Activated naive CD4-positive, alpha-beta T cell treated with anti-CD3 and anti-CD28 coated beads, Interleukin-2, amount 10 ng/mL, durations not matched to agents 7 days and 5 days (primary cell): ENCODE results near the gene KRT81.
"Not testable (repeated sequence)": the region's sequence is repeated elsewhere in the genome, so short reads cannot be mapped to it uniquely, and the experiment has no call there.

ENCODE experiments used
- CTCF ChIA-PET: fragments of 350-600 bp; sonication (Branson Sonifier 250); formaldehyde crosslinking; loops from one replicate; lab custom pipeline; 2021; ENCODE audit warnings: antibody characterized with exemption; lab: Charles Lee
- DNase-seq: peaks from one replicate; pipeline ENCODE4 v3.0.0-alpha.2; 2020
- H3K27ac Mint-ChIP-seq: one replicate; pipeline ENCODE4 v1.8.0; 2021; ENCODE audit warnings: mild to moderate bottlenecking, moderate library complexity, mixed read lengths
- H3K27me3 Mint-ChIP-seq: one replicate; pipeline ENCODE4 v1.8.0; 2021; ENCODE audit warnings: mild to moderate bottlenecking, mixed read lengths
- H3K36me3 Mint-ChIP-seq: one replicate; pipeline ENCODE4 v1.8.0; 2021; ENCODE audit warnings: mixed read lengths
- H3K4me1 Mint-ChIP-seq: one replicate; pipeline ENCODE4 v1.8.0; 2021; ENCODE audit warnings: mixed read lengths
- H3K4me3 Mint-ChIP-seq: one replicate; pipeline ENCODE4 v1.8.0; 2021; ENCODE audit warnings: mild to moderate bottlenecking, moderate library complexity, mixed read lengths
- H3K9me3 Mint-ChIP-seq: one replicate; pipeline ENCODE4 v1.8.0; 2021; ENCODE audit warnings: mixed read lengths

The KRT81 gene

DNA sequence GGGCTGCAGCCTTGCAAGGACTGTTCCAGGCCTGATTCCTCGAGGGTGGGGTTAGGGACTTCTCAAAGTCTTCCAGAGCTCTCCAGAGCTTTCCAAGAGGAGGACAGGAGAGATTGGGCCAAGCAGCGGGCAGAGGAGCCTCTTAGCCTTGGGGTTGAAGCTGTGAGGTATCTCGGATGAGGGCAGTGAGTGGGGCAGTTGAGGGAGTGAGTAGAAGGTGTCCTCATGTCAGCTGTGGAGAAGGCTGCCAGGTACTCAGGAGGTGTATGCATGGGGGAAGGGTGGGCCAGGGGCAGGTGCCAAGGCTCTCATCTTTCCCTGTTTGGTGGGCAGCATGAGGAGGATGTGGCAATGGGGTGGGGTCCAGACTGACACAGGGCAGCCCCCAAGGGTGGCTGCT is 22.1 kb upstream of the KRT81 start:
- CTCF ChIA-PET: interaction anchor here (1.6 to 4.9 kb wide), 3 partner anchors 14 to 90 kb away, joined by 3 to 34 read pairs (median 3); no protein-coding TSS in a partner anchor

DNA sequence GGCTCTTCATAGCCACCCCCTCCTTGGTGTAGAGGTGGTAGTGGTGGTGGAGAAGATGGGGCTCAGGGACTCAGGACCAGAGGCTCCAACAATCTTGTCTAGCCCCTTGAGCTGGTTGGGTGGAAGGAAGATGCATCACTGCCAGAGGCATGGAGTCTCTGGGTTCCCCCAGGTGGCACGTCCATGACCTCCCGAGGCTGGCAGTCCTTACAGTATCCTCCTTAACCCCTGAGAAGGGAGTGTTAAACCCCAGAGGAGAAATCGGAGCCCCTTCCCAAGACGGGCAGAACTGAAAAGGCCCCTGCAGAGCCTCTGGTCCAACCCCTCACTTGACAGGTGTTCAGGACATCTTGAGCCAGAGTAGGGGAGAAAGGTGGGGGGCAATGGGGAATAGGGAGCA is 20.8 kb upstream of the KRT81 start:
- Mint-ChIP-seq H3K27me3 (peaks cover 81% of the 10 kb centered on the region), H3K36me3 (no peaks in the 10 kb centered on the region), H3K9me3 (no peaks in the 10 kb centered on the region), H3K4me3 (no peak overlapping the region), H3K4me1 (peaks cover 10% of the 10 kb centered on the region), H3K27ac (no peak overlapping the region)
- DNase-seq: peak; percentile 7
- CTCF ChIA-PET: interaction anchor here (0.8 to 4.9 kb wide), 7 partner anchors 7 to 566 kb away, joined by 3 to 34 read pairs (median 5); no protein-coding TSS in a partner anchor

More for the DNA sequence above, 22.1 kb upstream of the KRT81 start:
- Mint-ChIP-seq H3K27me3 (peaks cover 81% of the 10 kb centered on the region), H3K9me3 (no peaks in the 10 kb centered on the region), H3K27ac (no peak overlapping the region), H3K4me3 (no peak overlapping the region), H3K4me1 (peaks cover 5% of the 10 kb centered on the region), H3K36me3 (no peaks in the 10 kb centered on the region)
- DNase-seq: peak; percentile 13

DNA sequence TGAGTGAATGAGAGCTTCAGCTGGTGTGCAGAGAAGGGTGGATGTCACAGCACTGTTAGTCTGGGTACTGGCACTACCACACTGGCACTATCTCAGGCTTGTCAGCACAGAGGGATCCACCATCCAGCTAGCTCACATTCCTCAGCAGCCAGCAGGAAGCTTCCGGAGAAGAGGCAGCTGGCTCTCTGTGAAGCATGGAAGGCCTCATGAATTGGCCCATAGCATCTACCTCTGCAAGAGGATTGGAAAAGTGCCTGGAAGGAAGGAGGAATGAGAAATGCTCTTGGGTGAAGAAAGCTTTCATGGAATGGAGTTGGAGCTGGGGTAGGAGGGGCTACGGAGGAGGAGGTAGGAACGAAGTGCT is 19.9 kb upstream of the KRT81 start:
- peaks cover 88% of the 10 kb centered on the region for H3K27me3 Mint-ChIP-seq
- H3K27ac Mint-ChIP-seq: no peak overlapping the region
- H3K4me3 Mint-ChIP-seq: no peak overlapping the region
- H3K36me3 Mint-ChIP-seq: no peaks in the 10 kb centered on the region
- peak; percentile 10 for DNase-seq
- peaks cover 10% of the 10 kb centered on the region for H3K4me1 Mint-ChIP-seq
- CTCF ChIA-PET: interaction anchor here (0.8 to 4.9 kb wide), 7 partner anchors 8 to 567 kb away, joined by 3 to 34 read pairs (median 5); no protein-coding TSS in a partner anchor
- no peaks in the 10 kb centered on the region for H3K9me3 Mint-ChIP-seq

DNA sequence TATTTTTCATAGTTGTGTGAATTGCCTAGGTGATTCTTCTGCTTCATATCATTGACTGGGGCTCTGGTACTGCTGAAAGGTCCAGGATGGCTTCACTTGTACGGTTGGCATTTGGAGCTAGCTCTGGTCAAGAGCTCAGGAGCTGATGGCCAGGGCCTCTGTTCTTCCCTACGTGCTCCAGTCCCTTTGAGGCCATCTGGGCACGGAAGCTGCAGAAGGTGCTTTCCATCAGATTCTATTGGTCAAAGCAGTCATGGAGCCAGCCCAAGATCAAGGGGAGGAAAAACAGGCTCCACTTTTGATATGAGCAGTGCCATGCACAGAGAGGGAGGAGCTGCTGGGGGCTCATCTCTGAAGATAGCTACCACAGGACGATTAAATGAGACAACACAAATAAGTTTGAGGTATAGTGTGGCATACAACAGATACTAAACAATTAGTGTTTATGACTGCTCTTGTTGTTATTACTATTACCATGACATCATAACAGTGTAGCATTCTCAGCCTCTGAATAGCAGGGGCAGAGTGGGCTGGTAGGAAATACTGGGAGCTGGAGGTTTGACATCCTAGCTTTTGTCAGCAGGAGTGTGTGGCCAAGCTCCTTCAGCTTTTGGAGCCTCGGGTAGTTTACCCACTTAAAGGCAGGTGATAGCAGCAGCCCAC is 19.4 kb upstream of the KRT81 start:
- H3K4me3 Mint-ChIP-seq: no peak overlapping the region
- no peak overlapping the region for H3K27ac Mint-ChIP-seq
- DNase-seq: peak; percentile 4
- no peaks in the 10 kb centered on the region for H3K9me3 Mint-ChIP-seq
- peaks cover 93% of the 10 kb centered on the region for H3K27me3 Mint-ChIP-seq
- H3K36me3 Mint-ChIP-seq: no peaks in the 10 kb centered on the region
- CTCF ChIA-PET: interaction anchor here (0.6 to 4.9 kb wide), 7 partner anchors 9 to 159 kb away, joined by 3 to 34 read pairs (median 5); no protein-coding TSS in a partner anchor
- H3K4me1 Mint-ChIP-seq: peaks cover 14% of the 10 kb centered on the region

DNA sequence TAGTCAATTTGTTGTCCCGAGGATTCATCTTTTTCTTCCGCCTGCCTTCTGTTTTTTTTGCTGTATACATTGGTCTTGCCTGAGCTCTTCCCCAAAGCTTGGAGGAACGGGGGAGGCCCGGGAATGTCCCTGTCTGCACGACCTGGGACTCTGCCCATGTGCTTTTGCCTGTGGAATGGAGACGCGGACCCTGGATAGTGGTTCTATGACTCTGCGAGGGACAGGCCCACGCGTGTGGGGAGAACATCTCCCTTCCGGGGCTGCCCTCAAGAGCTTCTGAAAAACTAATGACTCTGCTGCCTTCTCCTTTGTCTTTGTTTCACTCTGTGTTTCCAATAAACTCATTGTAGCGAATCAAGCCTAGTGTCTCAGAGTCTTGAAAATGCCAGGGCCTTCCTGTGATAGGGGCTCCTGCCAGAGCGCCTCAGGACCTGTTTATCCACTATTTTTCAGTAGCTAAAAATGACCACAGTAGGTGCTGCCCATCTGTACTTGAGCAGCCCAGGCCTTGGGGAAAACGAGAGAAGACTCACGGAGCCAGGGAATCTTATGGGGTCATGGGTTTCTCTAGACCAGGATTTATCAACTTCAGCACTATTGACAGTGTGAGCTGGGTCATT is 17.6 kb upstream of the KRT81 start:
- no peaks in the 10 kb centered on the region for H3K9me3 Mint-ChIP-seq
- H3K27me3 Mint-ChIP-seq: peaks cover 96% of the 10 kb centered on the region
- CTCF ChIA-PET: interaction anchor here (0.7 to 4.9 kb wide), 4 partner anchors 18 to 88 kb away, joined by 3 to 34 read pairs (median 14); no protein-coding TSS in a partner anchor
- no peak overlapping the region for H3K27ac Mint-ChIP-seq
- H3K4me3 Mint-ChIP-seq: peak overlapping the region; percentile 50
- peak; percentile 15 for DNase-seq
- no peaks in the 10 kb centered on the region for H3K36me3 Mint-ChIP-seq
- peaks cover 28% of the 10 kb centered on the region for H3K4me1 Mint-ChIP-seq

DNA sequence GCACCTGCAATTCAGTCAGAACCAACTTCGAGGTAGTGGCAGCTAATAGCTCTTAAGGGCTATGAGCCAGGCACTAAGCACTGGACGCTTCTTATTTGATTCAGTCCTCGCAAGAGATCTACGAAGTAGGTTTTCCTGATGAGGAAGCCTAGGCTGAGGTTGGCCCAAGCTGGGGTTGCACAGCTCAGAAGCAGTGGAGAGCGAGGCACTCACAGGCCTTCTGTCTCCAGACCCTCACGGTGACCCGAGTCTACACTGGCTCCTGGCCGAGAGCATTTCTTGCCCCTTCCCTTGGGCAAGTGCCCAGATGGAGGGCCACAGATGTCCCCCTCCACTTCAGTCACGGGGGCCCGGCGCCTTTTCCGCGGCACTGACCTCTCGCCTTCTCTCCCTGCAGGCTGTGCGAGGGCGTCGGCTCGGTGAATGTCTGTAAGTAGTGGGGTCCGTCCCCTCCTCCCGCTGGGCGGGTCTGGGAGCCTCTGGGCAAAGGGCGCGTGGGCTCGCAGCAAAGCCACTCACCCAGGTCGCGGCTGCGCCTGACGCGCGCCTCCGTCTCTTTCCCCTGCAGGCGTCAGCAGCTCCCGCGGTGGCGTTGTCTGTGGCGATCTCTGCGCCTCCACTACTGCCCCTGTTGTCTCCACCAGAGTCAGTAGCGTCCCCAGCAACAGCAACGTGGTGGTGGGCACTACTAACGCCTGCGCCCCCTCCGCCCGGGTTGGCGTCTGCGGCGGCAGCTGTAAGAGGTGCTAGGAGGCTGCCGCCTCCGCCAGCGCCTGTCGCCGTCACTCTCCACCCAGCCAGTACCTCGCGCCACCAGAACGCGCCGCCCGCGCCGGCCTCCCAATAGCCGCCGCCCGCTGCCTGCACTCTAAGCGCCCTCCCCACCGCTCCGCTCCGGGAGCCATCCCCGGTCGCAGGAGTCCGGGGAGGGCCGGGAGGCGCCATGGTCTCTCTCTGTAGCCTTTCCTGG is 16.8 kb upstream of the KRT81 start:
- Mint-ChIP-seq H3K4me1 (peaks cover 28% of the 10 kb centered on the region), H3K27ac (no peak overlapping the region), H3K36me3 (no peaks in the 10 kb centered on the region), H3K4me3 (peak overlapping the region; percentile 50), H3K9me3 (no peaks in the 10 kb centered on the region), H3K27me3 (peaks cover 88% of the 10 kb centered on the region)
- DNase-seq: peak; percentile 68
- CTCF ChIA-PET: interaction anchor here (0.6 to 4.9 kb wide), 13 partner anchors 8 to 433 kb away, joined by 3 to 34 read pairs (median 4); no protein-coding TSS in a partner anchor

DNA sequence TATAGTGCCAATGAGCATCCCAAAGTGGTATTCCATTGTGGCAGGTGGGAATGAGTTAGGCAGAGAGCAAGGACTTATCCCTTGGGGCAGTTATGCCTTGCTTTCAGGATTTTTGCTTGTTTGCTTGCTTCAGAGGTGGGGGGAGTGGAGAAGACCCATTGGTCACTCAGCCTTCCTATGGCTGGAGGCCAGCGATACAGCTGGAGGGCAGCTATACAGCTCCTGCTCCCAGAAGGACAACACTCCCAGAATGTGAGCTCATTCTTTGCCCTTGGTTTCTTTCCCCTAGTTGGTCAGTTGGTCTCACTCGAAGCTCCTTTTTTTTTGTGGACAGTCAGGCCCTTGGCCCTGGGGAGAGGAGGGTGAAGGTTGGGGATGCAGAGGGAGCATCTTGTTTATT is 15.4 kb upstream of the KRT81 start:
- H3K27ac Mint-ChIP-seq: no peak overlapping the region

DNA sequence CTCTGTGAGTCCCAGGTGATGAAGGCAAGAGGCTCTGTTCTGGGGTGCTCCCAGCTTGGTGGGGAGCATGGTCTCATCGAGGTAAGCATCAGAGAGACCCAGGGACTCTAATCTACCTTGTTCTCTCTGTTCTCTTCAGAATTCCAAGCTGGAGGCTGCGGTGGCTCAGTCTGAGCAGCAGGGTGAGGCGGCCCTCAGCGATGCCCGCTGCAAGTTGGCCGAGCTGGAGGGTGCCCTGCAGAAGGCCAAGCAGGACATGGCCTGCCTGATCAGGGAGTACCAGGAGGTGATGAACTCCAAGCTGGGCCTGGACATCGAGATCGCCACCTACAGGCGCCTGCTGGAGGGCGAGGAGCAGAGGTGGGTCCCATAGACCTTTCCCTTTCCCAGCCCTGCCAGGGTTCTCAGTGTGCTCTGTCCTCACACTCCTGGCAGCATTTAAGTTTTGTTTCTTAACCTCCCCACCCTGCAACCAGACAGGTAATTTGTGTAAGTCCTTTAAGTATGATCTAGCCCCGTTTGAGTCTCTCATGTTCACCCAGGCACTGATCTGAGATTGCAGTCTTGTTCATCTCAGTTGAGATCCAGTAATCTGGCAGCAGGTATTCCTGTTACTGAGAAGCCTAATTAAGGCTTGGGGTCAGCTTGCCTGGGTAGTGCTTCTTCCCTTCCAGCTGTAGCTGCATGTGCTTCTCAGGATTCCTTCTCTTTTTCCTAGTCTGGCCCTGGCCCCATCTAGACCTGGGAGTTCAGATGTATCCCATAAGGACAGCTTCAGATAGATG is 14.8 kb upstream of the KRT81 start:
- Mint-ChIP-seq H3K4me3 (no peak overlapping the region), H3K36me3 (no peaks in the 10 kb centered on the region), H3K4me1 (peaks cover 28% of the 10 kb centered on the region), H3K27me3 (peaks cover 72% of the 10 kb centered on the region), H3K27ac (no peak overlapping the region), H3K9me3 (no peaks in the 10 kb centered on the region)
- CTCF ChIA-PET: interaction anchor here (1.1 to 4.1 kb wide), 10 partner anchors 10 to 155 kb away, joined by 3 to 23 read pairs (median 4); no protein-coding TSS in a partner anchor
- DNase-seq: peak; percentile 19

More for the DNA sequence above, 15.4 kb upstream of the KRT81 start:
- Mint-ChIP-seq H3K4me3 (no peak overlapping the region), H3K4me1 (peaks cover 28% of the 10 kb centered on the region), H3K9me3 (no peaks in the 10 kb centered on the region), H3K27me3 (peaks cover 75% of the 10 kb centered on the region), H3K36me3 (no peaks in the 10 kb centered on the region)
- CTCF ChIA-PET: interaction anchor here (1.0 to 4.1 kb wide), 12 partner anchors 10 to 155 kb away, joined by 3 to 23 read pairs (median 4); no protein-coding TSS in a partner anchor
- DNase-seq: peak; percentile 11

DNA sequence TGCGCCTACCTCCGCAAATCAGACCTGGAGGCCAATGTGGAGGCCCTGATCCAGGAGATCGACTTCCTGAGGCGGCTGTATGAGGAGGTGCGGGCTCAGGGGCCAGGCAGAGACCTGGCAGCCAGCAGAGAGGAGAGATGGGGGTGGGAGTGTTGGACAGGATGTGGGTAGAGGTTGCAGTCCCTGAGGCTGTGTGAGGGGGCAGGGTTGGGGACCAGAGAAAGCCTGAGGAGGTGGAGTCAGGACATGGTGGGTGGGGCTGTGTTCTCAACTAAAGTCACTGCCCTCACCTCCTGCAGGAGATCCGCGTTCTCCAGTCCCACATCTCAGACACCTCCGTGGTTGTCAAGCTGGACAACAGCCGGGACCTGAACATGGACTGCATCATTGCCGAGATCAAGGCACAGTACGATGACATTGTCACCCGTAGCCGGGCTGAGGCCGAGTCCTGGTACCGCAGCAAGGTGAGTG is 13.6 kb upstream of the KRT81 start:
- CTCF ChIA-PET: interaction anchor here (4.1 kb wide), 1 partner anchor 84 kb away, joined by 23 read pairs; no protein-coding TSS in a partner anchor
- not testable (repeated sequence) for H3K27ac Mint-ChIP-seq, H3K4me3 Mint-ChIP-seq, H3K9me3 Mint-ChIP-seq, H3K36me3 Mint-ChIP-seq
- peaks cover 66% of the 10 kb centered on the region for H3K27me3 Mint-ChIP-seq
- DNase-seq: peak; percentile 50
- H3K4me1 Mint-ChIP-seq: peaks cover 28% of the 10 kb centered on the region

DNA sequence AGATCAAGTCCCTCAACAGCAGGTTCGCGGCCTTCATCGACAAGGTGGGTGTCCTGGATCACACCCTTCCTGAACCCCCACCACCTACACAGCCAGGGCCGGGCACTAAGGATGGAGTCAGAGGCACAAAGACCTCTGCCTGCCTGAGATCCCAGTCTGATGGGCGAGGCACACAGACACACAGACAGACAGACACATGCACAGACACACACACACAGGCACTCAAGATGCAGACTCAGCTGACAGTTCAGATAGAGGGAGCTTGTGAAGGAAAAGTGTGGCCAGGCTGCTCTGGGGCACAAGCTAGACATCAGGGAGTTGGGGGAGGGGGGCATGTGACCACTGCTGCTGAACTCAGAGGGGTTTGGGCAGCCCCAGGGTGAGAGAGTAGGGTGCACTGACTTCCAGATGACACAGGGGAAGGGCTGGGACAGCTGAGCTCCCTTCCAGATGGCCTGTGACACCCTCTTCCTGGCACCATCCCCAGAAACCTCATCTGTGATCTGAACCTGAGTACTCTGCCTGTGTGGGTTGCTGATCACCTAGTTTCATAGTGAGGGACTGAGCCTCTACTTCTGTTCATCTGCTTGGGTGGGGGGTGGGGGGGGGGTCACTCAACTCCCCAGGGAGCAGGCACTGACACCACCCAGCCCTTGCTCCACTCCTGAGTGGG is 11.0 kb upstream of the KRT81 start:
- H3K4me1 Mint-ChIP-seq: peaks cover 18% of the 10 kb centered on the region
- peaks cover 52% of the 10 kb centered on the region for H3K27me3 Mint-ChIP-seq
- H3K27ac Mint-ChIP-seq, DNase-seq, H3K36me3 Mint-ChIP-seq, H3K9me3 Mint-ChIP-seq, CTCF ChIA-PET, H3K4me3 Mint-ChIP-seq: not testable (repeated sequence)

DNA sequence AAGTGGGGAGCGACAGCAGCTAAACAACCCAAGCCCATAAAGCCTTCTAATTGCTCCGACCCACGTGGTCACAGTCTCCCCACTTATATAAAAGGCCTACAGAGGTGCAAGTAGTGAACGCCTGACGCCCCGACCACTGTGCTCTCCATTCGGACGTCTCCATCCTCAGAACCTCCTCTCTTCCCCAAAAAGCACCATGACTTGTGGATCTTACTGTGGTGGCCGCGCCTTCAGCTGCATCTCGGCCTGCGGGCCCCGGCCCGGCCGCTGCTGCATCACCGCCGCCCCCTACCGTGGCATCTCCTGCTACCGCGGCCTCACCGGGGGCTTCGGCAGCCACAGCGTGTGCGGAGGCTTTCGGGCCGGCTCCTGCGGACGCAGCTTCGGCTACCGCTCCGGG is 10.4 kb upstream of the KRT81 start:
- Mint-ChIP-seq H3K4me1 (peaks cover 18% of the 10 kb centered on the region), H3K27me3 (peaks cover 52% of the 10 kb centered on the region)
- CTCF ChIA-PET, H3K9me3 Mint-ChIP-seq, H3K27ac Mint-ChIP-seq, H3K4me3 Mint-ChIP-seq, H3K36me3 Mint-ChIP-seq: not testable (repeated sequence)
- peak; percentile 12 for DNase-seq

DNA sequence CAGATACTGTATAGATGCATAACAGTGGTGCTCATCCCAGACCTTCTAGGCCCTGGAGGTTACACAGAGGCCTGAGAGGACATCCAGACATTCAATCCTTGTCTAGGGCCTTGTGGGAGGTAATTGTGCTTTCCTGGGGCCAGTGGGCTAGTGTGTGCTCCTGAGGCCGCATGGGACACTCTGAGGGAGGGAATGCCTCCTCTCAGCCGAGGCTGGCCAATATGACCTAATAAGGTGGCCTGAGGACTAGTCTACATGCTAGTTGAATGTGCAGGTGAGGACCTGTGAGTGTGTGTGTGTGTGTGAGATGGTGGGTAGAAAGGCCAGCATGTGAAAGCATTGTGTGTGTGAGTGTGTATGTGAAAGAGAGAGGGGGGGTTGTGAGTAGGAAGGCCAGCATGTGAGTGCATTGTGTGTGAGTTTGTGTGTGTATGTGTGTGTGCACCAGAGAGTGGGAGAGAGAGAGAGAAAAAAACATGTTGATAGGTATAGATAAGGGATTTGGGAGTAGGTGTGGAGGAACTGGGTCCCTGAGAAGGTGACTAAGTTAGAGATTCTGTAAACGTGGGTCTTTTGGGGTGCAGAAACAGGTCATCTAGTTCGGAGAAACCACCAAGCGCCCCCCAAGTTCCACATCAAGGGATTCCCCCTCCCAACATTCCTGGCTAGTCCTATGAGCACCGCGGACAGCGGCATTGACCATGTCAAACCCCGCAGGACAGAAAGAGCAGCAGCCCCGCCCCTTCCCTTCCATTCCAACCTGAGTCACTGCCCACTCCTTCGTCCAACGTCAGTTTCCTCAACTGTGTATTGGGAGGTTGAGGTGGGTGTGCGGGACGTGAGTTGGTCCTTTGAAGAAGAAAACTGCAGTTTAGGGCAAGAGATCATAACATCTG is 9.7 kb upstream of the KRT81 start:
- H3K4me1 Mint-ChIP-seq: peaks cover 15% of the 10 kb centered on the region
- CTCF ChIA-PET: no interaction called here

More for the DNA sequence above, 9.7 kb upstream of the KRT81 start:
- Mint-ChIP-seq H3K4me3 (no peak overlapping the region), H3K9me3 (no peaks in the 10 kb centered on the region), H3K27me3 (peaks cover 52% of the 10 kb centered on the region), H3K36me3 (no peaks in the 10 kb centered on the region), H3K27ac (no peak overlapping the region)
- DNase-seq: peak; percentile 11
